Endothelial cell (in vitro differentiated cells): ENCODE data around the gene ATG12. TPM values are rescaled to one million over a fixed set of nuclear protein-coding genes. Genes with fewer than 3 reads are reported as not detected.

Source experiments
- DNase-seq: peaks from one replicate; pipeline ENCODE4 v3.0.0; 2021; ENCODE audit warnings: low spot score
- H3K27ac Mint-ChIP-seq: one replicate; pipeline ENCODE4 v1.8.0; 2021; ENCODE audit warnings: mixed read lengths, inconsistent platforms; ENCODE audit not compliant: unreplicated experiment
- H3K27me3 Mint-ChIP-seq: one replicate; pipeline ENCODE4 v1.8.0; 2021; ENCODE audit warnings: mild to moderate bottlenecking, moderate library complexity, mixed read lengths, inconsistent platforms; ENCODE audit not compliant: unreplicated experiment
- H3K36me3 Mint-ChIP-seq: one replicate; pipeline ENCODE4 v1.8.0; 2021; ENCODE audit warnings: mild to moderate bottlenecking, low read depth, mixed read lengths, inconsistent platforms; ENCODE audit not compliant: unreplicated experiment
- H3K4me1 Mint-ChIP-seq: one replicate; pipeline ENCODE4 v1.8.0; 2021; ENCODE audit warnings: mild to moderate bottlenecking, mixed read lengths, inconsistent platforms; ENCODE audit not compliant: unreplicated experiment
- H3K4me3 Mint-ChIP-seq: one replicate; pipeline ENCODE4 v1.8.0; 2021; ENCODE audit warnings: mild to moderate bottlenecking, mixed read lengths, inconsistent platforms; ENCODE audit not compliant: unreplicated experiment
- H3K9me3 Mint-ChIP-seq: one replicate; pipeline ENCODE4 v1.8.0; 2021; ENCODE audit warnings: mixed read lengths, inconsistent platforms; ENCODE audit not compliant: unreplicated experiment
- total RNA-seq: library from RNA; stranded (reverse); fragmentation: NEBNext Ultra II Directional; extraction: Animal tissue kit (Norgen Biotek cat#: 25700); gene quantifications from one replicate; pipeline ENCODE4 v1.2.1, GENCODE V29; 2021; ENCODE audit not compliant: unreplicated experiment
- TF ChIP-seq, protein P1 (sequence below): fragments of 200-600 bp; sonication (generic); IDR thresholded peaks from one replicate; pipeline ENCODE4 v1.5.0; 2021; ENCODE audit warnings: antibody characterized with exemption; ENCODE audit not compliant: unreplicated experiment

ATG12 gene
- total RNA-seq, 1 donor from 2014 or later, result 50.8 TPM

DNA sequence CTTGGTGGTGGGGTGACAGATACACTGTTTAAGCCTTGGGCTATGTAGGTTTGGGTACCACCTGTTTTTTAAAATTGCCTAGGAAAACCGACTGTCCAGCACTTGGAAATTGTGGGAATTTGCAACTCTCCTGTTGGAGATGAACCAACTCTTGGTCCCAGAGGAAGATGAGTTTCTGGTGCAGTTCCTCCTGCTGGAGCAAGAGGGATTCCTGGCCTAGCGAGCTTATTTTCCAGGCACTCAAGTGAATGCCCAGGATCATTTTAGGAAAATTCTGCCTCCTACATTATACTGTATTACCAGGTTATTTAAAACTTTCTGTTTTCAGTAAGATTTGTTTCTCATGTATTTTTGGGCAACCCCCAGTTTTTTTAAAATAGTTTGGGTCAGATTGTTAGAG lies 34.1 kb upstream of the ATG12 start:
- no peaks in the 10 kb centered on the region for H3K27me3 Mint-ChIP-seq
- no peak for DNase-seq
- H3K27ac Mint-ChIP-seq, result no peak overlapping the region
- H3K4me3 Mint-ChIP-seq, result no peak overlapping the region
- TF ChIP-seq, protein P1, sequence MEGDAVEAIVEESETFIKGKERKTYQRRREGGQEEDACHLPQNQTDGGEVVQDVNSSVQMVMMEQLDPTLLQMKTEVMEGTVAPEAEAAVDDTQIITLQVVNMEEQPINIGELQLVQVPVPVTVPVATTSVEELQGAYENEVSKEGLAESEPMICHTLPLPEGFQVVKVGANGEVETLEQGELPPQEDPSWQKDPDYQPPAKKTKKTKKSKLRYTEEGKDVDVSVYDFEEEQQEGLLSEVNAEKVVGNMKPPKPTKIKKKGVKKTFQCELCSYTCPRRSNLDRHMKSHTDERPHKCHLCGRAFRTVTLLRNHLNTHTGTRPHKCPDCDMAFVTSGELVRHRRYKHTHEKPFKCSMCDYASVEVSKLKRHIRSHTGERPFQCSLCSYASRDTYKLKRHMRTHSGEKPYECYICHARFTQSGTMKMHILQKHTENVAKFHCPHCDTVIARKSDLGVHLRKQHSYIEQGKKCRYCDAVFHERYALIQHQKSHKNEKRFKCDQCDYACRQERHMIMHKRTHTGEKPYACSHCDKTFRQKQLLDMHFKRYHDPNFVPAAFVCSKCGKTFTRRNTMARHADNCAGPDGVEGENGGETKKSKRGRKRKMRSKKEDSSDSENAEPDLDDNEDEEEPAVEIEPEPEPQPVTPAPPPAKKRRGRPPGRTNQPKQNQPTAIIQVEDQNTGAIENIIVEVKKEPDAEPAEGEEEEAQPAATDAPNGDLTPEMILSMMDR, result peak; percentile 47
- H3K4me1 Mint-ChIP-seq, result no peaks in the 10 kb centered on the region
- H3K36me3 Mint-ChIP-seq, result no peaks in the 10 kb centered on the region
- H3K9me3 Mint-ChIP-seq, result no peaks in the 10 kb centered on the region

DNA sequence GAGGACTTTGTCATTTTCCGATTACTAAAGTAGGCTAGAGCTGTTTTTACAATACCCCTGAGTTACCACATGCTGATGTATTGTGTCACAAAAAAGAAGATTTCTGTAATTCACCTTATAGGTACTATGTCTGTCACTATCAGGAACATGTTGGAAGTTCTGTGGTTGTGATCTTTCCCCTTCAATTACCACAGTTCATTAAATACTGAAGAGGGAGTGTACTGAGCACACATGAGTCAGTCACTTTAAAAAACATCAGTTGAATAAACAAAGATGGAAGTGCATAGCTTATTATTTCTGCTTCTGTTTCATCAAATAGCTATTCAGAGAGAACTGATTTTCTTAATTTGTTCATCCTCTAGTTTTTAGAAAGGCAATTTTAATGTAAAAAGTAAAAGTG lies 32.0 kb upstream of the ATG12 start:
- H3K36me3 Mint-ChIP-seq, result no peaks in the 10 kb centered on the region
- no peak overlapping the region for H3K4me3 Mint-ChIP-seq
- H3K27ac Mint-ChIP-seq, result no peak overlapping the region
- no peaks in the 10 kb centered on the region for H3K4me1 Mint-ChIP-seq
- DNase-seq, result no peak
- H3K9me3 Mint-ChIP-seq, result no peaks in the 10 kb centered on the region
- no peaks in the 10 kb centered on the region for H3K27me3 Mint-ChIP-seq
- TF ChIP-seq, protein P1, result no peak

DNA sequence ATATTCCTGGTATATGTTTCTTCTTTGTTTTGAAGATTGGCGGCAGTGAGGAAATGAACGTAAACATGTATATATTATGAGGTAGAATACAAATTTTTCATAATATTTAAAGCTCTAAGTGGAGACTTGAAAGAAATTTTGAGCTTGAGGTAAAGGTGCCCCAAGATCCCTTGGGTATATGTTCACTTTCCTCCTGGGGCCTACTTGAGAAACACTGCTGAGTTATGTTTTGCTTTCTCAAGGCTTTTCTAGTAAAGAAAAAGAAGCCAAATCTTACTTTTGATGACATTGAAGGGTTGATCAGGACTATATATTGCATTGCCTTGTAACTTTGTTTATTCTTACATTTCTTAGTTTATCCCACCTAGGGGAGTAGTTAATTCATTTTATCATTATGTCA lies 31.1 kb upstream of the ATG12 start:
- no peaks in the 10 kb centered on the region for H3K36me3 Mint-ChIP-seq
- no peaks in the 10 kb centered on the region for H3K4me1 Mint-ChIP-seq
- H3K27me3 Mint-ChIP-seq, result no peaks in the 10 kb centered on the region
- no peak overlapping the region for H3K4me3 Mint-ChIP-seq
- TF ChIP-seq, protein P1, result no peak
- H3K9me3 Mint-ChIP-seq, result no peaks in the 10 kb centered on the region
- no peak for DNase-seq
- no peak overlapping the region for H3K27ac Mint-ChIP-seq

DNA sequence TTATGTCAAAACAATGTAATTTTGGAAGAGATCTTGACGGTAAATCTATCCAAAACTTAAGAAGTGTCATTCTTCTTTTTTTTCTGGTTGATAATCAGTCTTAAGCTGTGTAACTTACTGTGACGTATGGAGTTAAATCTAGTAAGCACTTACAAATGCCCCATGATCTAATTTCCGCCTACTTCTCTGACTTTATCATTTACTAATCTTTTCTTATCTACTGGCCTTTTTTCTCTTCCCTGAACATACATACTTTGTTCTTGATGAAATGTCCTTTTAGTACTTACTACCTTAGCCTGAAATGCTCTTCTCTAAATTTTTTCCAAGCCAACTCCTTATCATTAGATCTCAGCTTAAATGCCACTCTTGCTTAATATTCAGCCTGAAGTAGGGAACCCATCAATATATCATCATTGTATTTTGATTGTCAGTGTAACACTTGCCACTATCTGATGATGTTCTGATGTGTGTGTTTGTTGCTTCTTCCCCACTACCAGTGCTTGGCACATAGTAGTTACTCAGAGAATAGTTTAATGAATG lies 28.0 kb upstream of the ATG12 start:
- TF ChIP-seq, protein P1, result no peak
- no peak overlapping the region for H3K27ac Mint-ChIP-seq
- no peaks in the 10 kb centered on the region for H3K4me1 Mint-ChIP-seq
- no peaks in the 10 kb centered on the region for H3K36me3 Mint-ChIP-seq
- H3K27me3 Mint-ChIP-seq, result no peaks in the 10 kb centered on the region
- no peaks in the 10 kb centered on the region for H3K9me3 Mint-ChIP-seq
- H3K4me3 Mint-ChIP-seq, result no peak overlapping the region
- no peak for DNase-seq

DNA sequence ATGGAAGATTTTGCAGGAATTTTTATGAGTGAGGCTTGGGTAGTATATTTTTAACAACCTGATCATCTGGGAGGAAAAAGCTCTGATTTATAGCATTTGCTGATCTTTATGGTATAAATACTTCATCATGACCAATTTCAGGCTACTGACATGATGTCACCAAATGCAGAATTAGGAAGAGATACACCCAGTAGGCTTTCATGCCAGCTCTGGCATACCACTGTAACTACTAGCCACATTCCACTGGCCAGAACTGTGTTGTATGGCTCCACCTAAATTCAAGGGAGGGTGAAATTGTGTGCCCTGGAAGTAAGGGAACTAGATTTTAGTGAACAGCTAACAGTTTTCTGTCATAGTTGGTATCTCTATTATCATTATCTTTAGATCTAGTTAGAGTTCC lies 18.0 kb upstream of the ATG12 start:
- Mint-ChIP-seq H3K27ac (no peak overlapping the region), H3K27me3 (no peaks in the 10 kb centered on the region), H3K4me1 (peaks cover 14% of the 10 kb centered on the region), H3K4me3 (no peak overlapping the region), H3K9me3 (no peaks in the 10 kb centered on the region), H3K36me3 (no peaks in the 10 kb centered on the region)
- no peak for DNase-seq
- TF ChIP-seq, protein P1, result no peak
